Caco-2 (cell line): Measurements from ENCODE around the gene BATF3. TPM values are rescaled to one million over a fixed set of nuclear protein-coding genes. Genes with fewer than 3 reads are reported as not detected.

Experiments used
- BruUV-seq: library from RNA; stranded (reverse); fragments of 400-500 nt; replicated peaks from 2 replicates; lab custom pipeline; 2021; lab: Mats Ljungman, UMichigan
- CTCF ChIA-PET: fragments of 300-600 bp; sonication (Branson Sonifier 250); formaldehyde crosslinking; loops from one replicate; lab custom pipeline; 2022; ENCODE audit warnings: antibody characterized with exemption; lab: Charles Lee
- POLR2A ChIA-PET: fragments of 300-600 bp; sonication (Branson Sonifier 250); formaldehyde crosslinking; loops from one replicate; lab custom pipeline; 2022; ENCODE audit warnings: antibody characterized with exemption; lab: Charles Lee
- DNase-seq, 2 experiments: peaks; one replicate each; pipeline versions ENCODE4 v3.0.0 to v3.0.0-alpha.2; 2020 to 2022
- H3K27me3 ChIP-seq: replicated peaks from 2 replicates; pipeline ENCODE4 v1.6.0; 2011; ENCODE audit warnings: low read length; ENCODE audit not compliant: control insufficient read depth, insufficient read depth
- H3K36me3 ChIP-seq: 2 replicates; pipeline ENCODE4 v1.5.1; 2011; ENCODE audit warnings: low read length; ENCODE audit not compliant: control insufficient read depth, insufficient read depth
- H3K4me1 ChIP-seq: fragments of 250-450 bp; sonication (Bioruptor Pico); 2 replicates; pipeline ENCODE4 v1.5.1; 2020; ENCODE audit warnings: mild to moderate bottlenecking
- H3K4me3 ChIP-seq: 2 replicates; pipeline ENCODE4 v1.5.1; 2011; ENCODE audit warnings: low read depth, mild to moderate bottlenecking, control low read depth, low read length
- H3K9me3 ChIP-seq: fragments of 250-450 bp; sonication (Bioruptor Pico); 2 replicates; pipeline ENCODE4 v1.5.1; 2020; ENCODE audit warnings: mild to moderate bottlenecking, moderate library complexity
- H3K27ac Mint-ChIP-seq: one replicate; pipeline ENCODE4 v1.8.0; 2022; ENCODE audit warnings: mixed read lengths; ENCODE audit not compliant: unreplicated experiment
- H3K27me3 Mint-ChIP-seq: one replicate; pipeline ENCODE4 v1.8.0; 2022; ENCODE audit warnings: mixed read lengths; ENCODE audit not compliant: insufficient read depth, unreplicated experiment
- H3K36me3 Mint-ChIP-seq: one replicate; pipeline ENCODE4 v1.8.0; 2022; ENCODE audit warnings: mild to moderate bottlenecking, mixed read lengths; ENCODE audit not compliant: insufficient read depth, unreplicated experiment
- H3K4me1 Mint-ChIP-seq: one replicate; pipeline ENCODE4 v1.8.0; 2022; ENCODE audit warnings: low read depth, mixed read lengths; ENCODE audit not compliant: unreplicated experiment
- H3K4me3 Mint-ChIP-seq: one replicate; pipeline ENCODE4 v1.8.0; 2022; ENCODE audit warnings: mild to moderate bottlenecking, moderate library complexity, mixed read lengths; ENCODE audit not compliant: unreplicated experiment
- H3K9me3 Mint-ChIP-seq: one replicate; pipeline ENCODE4 v1.8.0; 2022; ENCODE audit warnings: mixed read lengths; ENCODE audit not compliant: unreplicated experiment
- intact Hi-C: fragments of 100-400 bp; cut with micrococcal nuclease; formaldehyde crosslinking; loops from one replicate; pipeline ENCODE4 v1.10.0; 2022; ENCODE audit not compliant: unreplicated experiment
- total RNA-seq: library from RNA; stranded (reverse); gene quantifications from 2 replicates; pipeline ENCODE4 v1.2.3, GENCODE V29; 2022
- TF ChIP-seq, protein P1 (sequence below), 2 experiments: fragments of 200-600 bp in 1 of 2; IDR thresholded peaks; 1 replicate in 1 of 2; 2 replicates in 1 of 2; pipeline versions ENCODE4 v1.5.1 to v1.8.0; 2011 to 2022; ENCODE audit warnings: antibody characterized with exemption in 1 of 2, control low read depth in 1 of 2, inconsistent platforms in 1 of 2, low read depth in 1 of 2, low read length in 1 of 2, mild to moderate bottlenecking in 1 of 2, moderate library complexity in 1 of 2; ENCODE audit not compliant: insufficient read depth in 1 of 2, severe bottlenecking in 1 of 2, unreplicated experiment in 1 of 2

Gene BATF3
- total RNA-seq, 1 experiment from 2014 or later: 0.23 TPM

- peaks cover 23% of the 10 kb centered on the region for H3K27me3 Mint-ChIP-seq
- Histone ChIP-seq H3K36me3 (no peaks in the 10 kb centered on the region), H3K9me3 (no peaks in the 10 kb centered on the region), H3K27me3 (no peaks in the 10 kb centered on the region; the same call in 1 of the 2 replicates), H3K4me1 (no peaks in the 10 kb centered on the region), H3K4me3 (no peak overlapping the region)
- ChIA-PET CTCF (interaction anchor here (2.0 kb wide), 1 partner anchor 13 kb away, joined by 9 read pairs; no protein-coding TSS in a partner anchor), POLR2A (no interaction called here)
- H3K27ac Mint-ChIP-seq: no peak overlapping the region
- peaks cover 15% of the 10 kb centered on the region for H3K4me1 Mint-ChIP-seq
- BruUV-seq: no TSS peak
- H3K4me3 Mint-ChIP-seq: no peak overlapping the region
- intact Hi-C loops: no loop called here
- TF ChIP-seq, protein P1, sequence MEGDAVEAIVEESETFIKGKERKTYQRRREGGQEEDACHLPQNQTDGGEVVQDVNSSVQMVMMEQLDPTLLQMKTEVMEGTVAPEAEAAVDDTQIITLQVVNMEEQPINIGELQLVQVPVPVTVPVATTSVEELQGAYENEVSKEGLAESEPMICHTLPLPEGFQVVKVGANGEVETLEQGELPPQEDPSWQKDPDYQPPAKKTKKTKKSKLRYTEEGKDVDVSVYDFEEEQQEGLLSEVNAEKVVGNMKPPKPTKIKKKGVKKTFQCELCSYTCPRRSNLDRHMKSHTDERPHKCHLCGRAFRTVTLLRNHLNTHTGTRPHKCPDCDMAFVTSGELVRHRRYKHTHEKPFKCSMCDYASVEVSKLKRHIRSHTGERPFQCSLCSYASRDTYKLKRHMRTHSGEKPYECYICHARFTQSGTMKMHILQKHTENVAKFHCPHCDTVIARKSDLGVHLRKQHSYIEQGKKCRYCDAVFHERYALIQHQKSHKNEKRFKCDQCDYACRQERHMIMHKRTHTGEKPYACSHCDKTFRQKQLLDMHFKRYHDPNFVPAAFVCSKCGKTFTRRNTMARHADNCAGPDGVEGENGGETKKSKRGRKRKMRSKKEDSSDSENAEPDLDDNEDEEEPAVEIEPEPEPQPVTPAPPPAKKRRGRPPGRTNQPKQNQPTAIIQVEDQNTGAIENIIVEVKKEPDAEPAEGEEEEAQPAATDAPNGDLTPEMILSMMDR (IDR thresholded peaks at IDR 0.05; ENCODE audit: insufficient read depth in 1 of 2, low read depth in 1 of 2, low read length in 1 of 2, severe bottlenecking in 1 of 2, unreplicated experiment in 1 of 2): no peak
- DNase-seq: no peak
- no peaks in the 10 kb centered on the region for H3K36me3 Mint-ChIP-seq
- no peaks in the 10 kb centered on the region for H3K9me3 Mint-ChIP-seq
Measured at GRCh38 chr1:212678456-212679410, 20.9 kb downstream of the BATF3 start.

DNA sequence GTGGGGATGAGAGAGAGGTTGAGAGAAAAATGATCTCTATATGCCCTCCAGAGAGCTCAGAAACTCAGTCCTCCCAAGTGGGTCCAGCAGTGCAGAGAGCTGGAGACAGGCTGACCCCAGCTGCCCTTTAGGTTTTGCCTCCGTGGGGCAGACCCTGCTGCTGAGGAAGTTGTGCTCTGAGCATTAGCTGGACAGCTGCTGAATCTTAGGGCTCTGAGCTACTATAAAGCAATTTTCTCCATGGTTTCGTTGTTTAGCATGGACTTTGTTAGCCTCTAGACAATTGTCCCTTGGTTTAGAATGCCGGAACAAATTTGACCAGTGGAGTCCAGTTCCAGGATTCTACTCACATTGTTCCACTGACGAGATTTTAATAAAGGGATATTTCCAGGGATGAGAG lies 22.1 kb downstream of the BATF3 start:
- intact Hi-C loops: no loop called here
- peaks cover 15% of the 10 kb centered on the region for H3K4me1 Mint-ChIP-seq
- CTCF ChIA-PET: interaction anchor here (2.0 kb wide), 1 partner anchor 12 kb away, joined by 9 read pairs; no protein-coding TSS in a partner anchor
- no peaks in the 10 kb centered on the region for H3K9me3 Mint-ChIP-seq
- BruUV-seq: no TSS peak
- H3K27ac Mint-ChIP-seq: no peak overlapping the region
- H3K27me3 Mint-ChIP-seq: peaks cover 21% of the 10 kb centered on the region
- no peak overlapping the region for H3K4me3 ChIP-seq
- H3K4me1 ChIP-seq: no peaks in the 10 kb centered on the region
- no peak overlapping the region for H3K4me3 Mint-ChIP-seq
- no peaks in the 10 kb centered on the region; the same call in 1 of the 2 replicates for H3K27me3 ChIP-seq
- H3K36me3 ChIP-seq: no peaks in the 10 kb centered on the region
- TF ChIP-seq, protein P1 (IDR thresholded peaks at IDR 0.05; ENCODE audit: insufficient read depth in 1 of 2, low read depth in 1 of 2, low read length in 1 of 2, severe bottlenecking in 1 of 2, unreplicated experiment in 1 of 2): no peak
- POLR2A ChIA-PET: no interaction called here
- no peaks in the 10 kb centered on the region for H3K9me3 ChIP-seq
- H3K36me3 Mint-ChIP-seq: no peaks in the 10 kb centered on the region
- no peak for DNase-seq

- TF ChIP-seq, protein P1 (IDR thresholded peaks at IDR 0.05; ENCODE audit: insufficient read depth in 1 of 2, low read depth in 1 of 2, low read length in 1 of 2, severe bottlenecking in 1 of 2, unreplicated experiment in 1 of 2): no peak
- POLR2A ChIA-PET: no interaction called here
- peaks cover 24% of the 10 kb centered on the region for H3K27me3 Mint-ChIP-seq
- H3K9me3 ChIP-seq: no peaks in the 10 kb centered on the region
- H3K27me3 ChIP-seq: no peaks in the 10 kb centered on the region; the same call in 1 of the 2 replicates
- intact Hi-C loops: no loop called here
- H3K4me1 ChIP-seq: no peaks in the 10 kb centered on the region
- no peaks in the 10 kb centered on the region for H3K36me3 ChIP-seq
- H3K27ac Mint-ChIP-seq: no peak overlapping the region
- no peaks in the 10 kb centered on the region for H3K36me3 Mint-ChIP-seq
- CTCF ChIA-PET: interaction anchor here (2.0 kb wide), 1 partner anchor 12 kb away, joined by 9 read pairs; no protein-coding TSS in a partner anchor
- BruUV-seq: no TSS peak
- no peaks in the 10 kb centered on the region for H3K9me3 Mint-ChIP-seq
- no peak overlapping the region for H3K4me3 Mint-ChIP-seq
- H3K4me3 ChIP-seq: no peak overlapping the region
- DNase-seq: no peak
- H3K4me1 Mint-ChIP-seq: peaks cover 15% of the 10 kb centered on the region
Measured at GRCh38 chr1:212677136-212677535, 22.5 kb downstream of the BATF3 start.
